ENCODE data around the gene SHMT2. TPM values are rescaled to one million over a fixed set of nuclear protein-coding genes. Genes with fewer than 3 reads are reported as not detected.
A peak's percentile ranks its signal among the peaks of the same experiment; 100 is the strongest.

Gene SHMT2
- total and polyA plus RNA-seq, 9 of the 15 experiments (the other 6 are each of a cell fraction or from before 2014, with no cell fraction given) = 46.1 to 319 (median 115) TPM

DNA sequence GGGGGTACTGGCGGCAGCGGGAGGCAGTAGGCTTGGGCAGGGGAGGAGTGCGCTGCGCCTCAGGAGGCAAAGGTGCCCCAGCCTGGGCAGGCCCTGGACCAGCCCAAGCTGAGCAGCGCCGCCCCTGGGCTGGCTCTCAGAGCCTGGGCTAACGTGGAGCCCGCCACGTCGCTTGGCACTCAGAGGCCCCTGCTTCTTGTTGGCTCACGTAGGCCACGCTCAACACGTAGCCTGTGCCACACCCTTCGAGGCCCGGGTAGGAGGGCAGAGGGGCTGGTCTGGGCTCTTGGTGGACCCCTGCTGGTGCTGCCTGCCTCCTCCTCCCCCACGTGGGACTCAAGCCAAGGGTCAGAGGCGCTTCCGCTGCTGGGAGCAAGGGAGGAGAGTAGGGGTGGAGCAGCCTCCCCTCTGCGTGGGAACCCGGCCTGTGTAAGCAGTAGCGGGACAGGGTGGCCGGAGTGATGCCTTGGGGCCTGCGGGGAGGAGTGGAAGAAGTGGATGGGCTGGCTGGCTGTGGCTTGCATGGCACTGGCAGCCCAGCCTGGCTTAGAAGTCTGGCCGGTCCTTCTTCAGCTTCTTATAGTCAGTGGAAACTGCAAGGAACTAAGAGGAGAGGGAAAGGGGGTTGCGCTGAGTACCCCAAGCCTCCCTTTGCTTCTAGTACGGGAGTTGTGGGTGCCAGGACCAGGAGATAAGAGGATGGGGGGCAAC lies 5.7 kb downstream of the SHMT2 start (continued):
- TF ChIP-seq GATAD2B (IDR thresholded peaks at IDR 0.05; ENCODE audit: borderline replicate concordance) (0 out of 2 replicates have a peak, but pooled peaks have one; percentile 23), CBX8 (IDR thresholded peaks at IDR 0.05; ENCODE audit: borderline replicate concordance, extremely low read depth, low read depth, low read length, poor library complexity, severe bottlenecking) (no peak), PCBP1 (IDR thresholded peaks at IDR 0.05; ENCODE audit: low read depth, low read length, poor library complexity, severe bottlenecking) (no peak), DPF2 (IDR thresholded peaks at IDR 0.05) (0 out of 2 replicates have a peak, but pooled peaks have one; percentile 39), ZNF561 (CRISPR knock-in tag; conservative IDR thresholded peaks at IDR 0.05) (no peak), ETV5 (CRISPR knock-in tag; IDR thresholded peaks at IDR 0.05; ENCODE audit: low read depth) (peak; percentile 85), ZNF57 (CRISPR knock-in tag; IDR thresholded peaks at IDR 0.05) (0 out of 2 replicates have a peak, but pooled peaks have one; percentile 58), NFIC (IDR thresholded peaks at IDR 0.05) (peak; percentile 95), CREM (IDR thresholded peaks at IDR 0.05; ENCODE audit: low read depth) (peak; percentile 20; the same call in 1 of the 2 replicates), ERF (CRISPR knock-in tag; IDR thresholded peaks at IDR 0.05) (peak; percentile 85; the same call in 1 of the 2 replicates), MXI1 (IDR thresholded peaks at IDR 0.05; ENCODE audit: low read depth, low read length) (no peak), ZNF436 (CRISPR knock-in tag; IDR thresholded peaks at IDR 0.05) (no peak), TARDBP (IDR thresholded peaks at IDR 0.05) (no peak), MTA2 (IDR thresholded peaks at IDR 0.05; ENCODE audit: low read depth) (no peak), ARID1B (IDR thresholded peaks at IDR 0.05) (0 out of 2 replicates have a peak, but pooled peaks have one; percentile 19)
- TF ChIP-seq, protein P1, sequence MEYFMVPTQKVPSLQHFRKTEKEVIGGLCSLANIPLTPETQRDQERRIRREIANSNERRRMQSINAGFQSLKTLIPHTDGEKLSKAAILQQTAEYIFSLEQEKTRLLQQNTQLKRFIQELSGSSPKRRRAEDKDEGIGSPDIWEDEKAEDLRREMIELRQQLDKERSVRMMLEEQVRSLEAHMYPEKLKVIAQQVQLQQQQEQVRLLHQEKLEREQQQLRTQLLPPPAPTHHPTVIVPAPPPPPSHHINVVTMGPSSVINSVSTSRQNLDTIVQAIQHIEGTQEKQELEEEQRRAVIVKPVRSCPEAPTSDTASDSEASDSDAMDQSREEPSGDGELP (CRISPR knock-in tag; IDR thresholded peaks at IDR 0.05; ENCODE audit: borderline replicate concordance) = peak; percentile 58; the same call in 1 of the 2 replicates
- TF ChIP-seq, protein P2, sequence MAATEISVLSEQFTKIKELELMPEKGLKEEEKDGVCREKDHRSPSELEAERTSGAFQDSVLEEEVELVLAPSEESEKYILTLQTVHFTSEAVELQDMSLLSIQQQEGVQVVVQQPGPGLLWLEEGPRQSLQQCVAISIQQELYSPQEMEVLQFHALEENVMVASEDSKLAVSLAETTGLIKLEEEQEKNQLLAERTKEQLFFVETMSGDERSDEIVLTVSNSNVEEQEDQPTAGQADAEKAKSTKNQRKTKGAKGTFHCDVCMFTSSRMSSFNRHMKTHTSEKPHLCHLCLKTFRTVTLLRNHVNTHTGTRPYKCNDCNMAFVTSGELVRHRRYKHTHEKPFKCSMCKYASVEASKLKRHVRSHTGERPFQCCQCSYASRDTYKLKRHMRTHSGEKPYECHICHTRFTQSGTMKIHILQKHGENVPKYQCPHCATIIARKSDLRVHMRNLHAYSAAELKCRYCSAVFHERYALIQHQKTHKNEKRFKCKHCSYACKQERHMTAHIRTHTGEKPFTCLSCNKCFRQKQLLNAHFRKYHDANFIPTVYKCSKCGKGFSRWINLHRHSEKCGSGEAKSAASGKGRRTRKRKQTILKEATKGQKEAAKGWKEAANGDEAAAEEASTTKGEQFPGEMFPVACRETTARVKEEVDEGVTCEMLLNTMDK (IDR thresholded peaks at IDR 0.05; ENCODE audit: borderline replicate concordance, insufficient read depth, low read depth, low read length, poor library complexity, severe bottlenecking) = no peak
- TF ChIP-seq, protein P3, sequence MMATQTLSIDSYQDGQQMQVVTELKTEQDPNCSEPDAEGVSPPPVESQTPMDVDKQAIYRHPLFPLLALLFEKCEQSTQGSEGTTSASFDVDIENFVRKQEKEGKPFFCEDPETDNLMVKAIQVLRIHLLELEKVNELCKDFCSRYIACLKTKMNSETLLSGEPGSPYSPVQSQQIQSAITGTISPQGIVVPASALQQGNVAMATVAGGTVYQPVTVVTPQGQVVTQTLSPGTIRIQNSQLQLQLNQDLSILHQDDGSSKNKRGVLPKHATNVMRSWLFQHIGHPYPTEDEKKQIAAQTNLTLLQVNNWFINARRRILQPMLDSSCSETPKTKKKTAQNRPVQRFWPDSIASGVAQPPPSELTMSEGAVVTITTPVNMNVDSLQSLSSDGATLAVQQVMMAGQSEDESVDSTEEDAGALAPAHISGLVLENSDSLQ (IDR thresholded peaks at IDR 0.05) = no peak
- TF ChIP-seq, protein P4, sequence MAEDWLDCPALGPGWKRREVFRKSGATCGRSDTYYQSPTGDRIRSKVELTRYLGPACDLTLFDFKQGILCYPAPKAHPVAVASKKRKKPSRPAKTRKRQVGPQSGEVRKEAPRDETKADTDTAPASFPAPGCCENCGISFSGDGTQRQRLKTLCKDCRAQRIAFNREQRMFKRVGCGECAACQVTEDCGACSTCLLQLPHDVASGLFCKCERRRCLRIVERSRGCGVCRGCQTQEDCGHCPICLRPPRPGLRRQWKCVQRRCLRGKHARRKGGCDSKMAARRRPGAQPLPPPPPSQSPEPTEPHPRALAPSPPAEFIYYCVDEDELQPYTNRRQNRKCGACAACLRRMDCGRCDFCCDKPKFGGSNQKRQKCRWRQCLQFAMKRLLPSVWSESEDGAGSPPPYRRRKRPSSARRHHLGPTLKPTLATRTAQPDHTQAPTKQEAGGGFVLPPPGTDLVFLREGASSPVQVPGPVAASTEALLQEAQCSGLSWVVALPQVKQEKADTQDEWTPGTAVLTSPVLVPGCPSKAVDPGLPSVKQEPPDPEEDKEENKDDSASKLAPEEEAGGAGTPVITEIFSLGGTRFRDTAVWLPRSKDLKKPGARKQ (CRISPR knock-in tag; IDR thresholded peaks at IDR 0.05) = no peak
- TF ChIP-seq, protein P5, sequence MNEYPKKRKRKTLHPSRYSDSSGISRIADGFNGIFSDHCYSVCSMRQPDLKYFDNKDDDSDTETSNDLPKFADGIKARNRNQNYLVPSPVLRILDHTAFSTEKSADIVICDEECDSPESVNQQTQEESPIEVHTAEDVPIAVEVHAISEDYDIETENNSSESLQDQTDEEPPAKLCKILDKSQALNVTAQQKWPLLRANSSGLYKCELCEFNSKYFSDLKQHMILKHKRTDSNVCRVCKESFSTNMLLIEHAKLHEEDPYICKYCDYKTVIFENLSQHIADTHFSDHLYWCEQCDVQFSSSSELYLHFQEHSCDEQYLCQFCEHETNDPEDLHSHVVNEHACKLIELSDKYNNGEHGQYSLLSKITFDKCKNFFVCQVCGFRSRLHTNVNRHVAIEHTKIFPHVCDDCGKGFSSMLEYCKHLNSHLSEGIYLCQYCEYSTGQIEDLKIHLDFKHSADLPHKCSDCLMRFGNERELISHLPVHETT (CRISPR knock-in tag; conservative IDR thresholded peaks at IDR 0.05 in 1 of 2, IDR thresholded peaks at IDR 0.05 in 1 of 2) = no peak

Data from K562 (cell line).